Testis (tissue), 3 donors: ENCODE measurements around the gene CNN1. TPM values are rescaled to one million over a fixed set of nuclear protein-coding genes. Genes with fewer than 3 reads are reported as not detected.
A peak's percentile ranks its signal among the peaks of the same experiment; 100 is the strongest.

Source experiments
- DNase-seq: peaks from one replicate; pipeline ENCODE4 v3.0.0-alpha.2; 2019
- H3K27ac ChIP-seq, 2 donors: fragments of 200-600 bp; sonication (generic); one replicate each; pipeline ENCODE4 v1.5.1; 2019
- H3K27me3 ChIP-seq: fragments of 200-600 bp; sonication (generic); one replicate; pipeline ENCODE4 v1.5.1; 2019
- H3K36me3 ChIP-seq: fragments of 200-600 bp; sonication (generic); one replicate; pipeline ENCODE4 v1.5.1; 2017; ENCODE audit warnings: low read depth; ENCODE audit errors: missing control alignments
- H3K4me1 ChIP-seq: fragments of 200-600 bp; sonication (generic); one replicate; pipeline ENCODE4 v1.5.1; 2019
- H3K4me3 ChIP-seq, 2 donors: fragments of 200-600 bp; sonication (generic); one replicate each; pipeline ENCODE4 v1.5.1; 2017 to 2019
- H3K9me3 ChIP-seq: fragments of 200-600 bp; sonication (generic); one replicate; pipeline ENCODE4 v1.5.1; 2017
- POLR2A ChIP-seq: fragments of 450-650 bp; IDR thresholded peaks from one replicate; pipeline ENCODE4 v1.6.1; 2017; ENCODE audit warnings: antibody characterized with exemption, mild to moderate bottlenecking, moderate library complexity
- WGBS, 2 donors: methylation state at CpG; one replicate each; pipeline ENCODE4 v1.1.5; 2018; 5-methylcytosine and 5-hydroxymethylcytosine counted together
- intact Hi-C: fragments of 100-400 bp; cut with DNase I; formaldehyde crosslinking; loops from one replicate; pipeline ENCODE4 v1.15.1; 2023; ENCODE audit warnings: low total_unique reads
- polyA plus RNA-seq: library from polyadenylated mRNA; stranded (reverse); fragments of 350-450 nt; fragmentation: Illumina TruSeq; extraction: RNeasy Lipid Tissue Mini Kit (QIAGEN cat#74804); gene quantifications from one replicate; pipeline ENCODE4 v1.2.3, GENCODE V29; 2014; ENCODE audit warnings: low read depth, low replicate concordance; ENCODE audit not compliant: insufficient read depth
- total RNA-seq, 2 donors: library from RNA; depleted of rRNA; stranded (reverse); fragments of >200 nt; gene quantifications; one replicate each; pipeline ENCODE4 v1.2.3, GENCODE V29; 2016
- TF ChIP-seq, protein P1 (sequence below), 3 experiments: fragments of 450-650 bp in 2 of 3; fragments of 200-600 bp in 1 of 3; sonication (generic) in 1 of 3; IDR thresholded peaks; one replicate each; pipeline ENCODE4 v1.5.1; 2016 to 2019; ENCODE audit warnings: antibody characterized with exemption in 3 of 3, mild to moderate bottlenecking in 2 of 3, moderate library complexity in 1 of 3

CNN1 gene
- total and polyA plus RNA-seq, 3 donors from 2014 or later, result 130 to 218 (median 151) TPM

DNA sequence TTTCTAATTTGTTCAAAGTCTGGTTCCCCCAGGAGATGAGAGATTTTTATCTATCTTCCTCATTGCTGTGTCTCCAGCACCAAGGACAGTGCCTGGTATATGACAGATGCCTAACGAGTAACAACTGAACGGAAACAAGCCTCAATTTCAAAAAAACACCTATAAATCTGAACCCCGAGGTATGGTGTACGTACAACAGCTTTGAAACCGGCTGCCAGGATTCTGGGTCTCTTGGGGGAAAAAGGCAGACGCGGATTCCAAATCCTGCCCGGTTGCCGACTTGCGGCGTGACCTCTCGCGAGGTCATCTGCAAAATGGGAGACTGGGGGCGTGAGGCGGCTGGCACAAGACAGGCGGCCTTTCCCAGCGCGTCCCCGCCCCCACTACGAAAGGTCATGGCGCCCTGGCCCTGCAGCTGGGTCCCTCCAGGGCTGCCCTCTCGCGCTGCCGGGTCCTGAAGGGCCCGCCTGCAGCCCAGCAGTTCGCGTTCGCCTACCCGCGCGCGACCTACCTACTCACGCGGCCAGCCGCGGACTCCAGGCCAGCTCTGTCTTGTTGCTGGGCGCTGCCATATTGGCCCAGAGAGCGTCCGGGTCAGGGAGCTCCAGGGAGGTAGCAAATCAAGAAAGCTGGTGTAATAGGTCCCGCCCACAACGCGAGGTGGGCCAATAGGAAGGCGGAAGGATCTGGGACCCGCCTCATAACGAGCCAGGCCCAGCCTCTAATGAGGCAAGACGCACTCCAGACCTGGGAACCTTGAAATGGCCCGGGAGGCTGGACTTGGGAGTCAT, 9.9 kb upstream of the CNN1 start, which contains the start of gene ECSIT:
Gene ECSIT (minus strand): TSS at position 584 of the 791 bp plus-strand sequence. CDS start 9,964 bp downstream, outside the sequence.
- Histone ChIP-seq H3K4me1 (peaks cover 11% of the 10 kb centered on the region), H3K9me3 (no peaks in the 10 kb centered on the region), H3K27me3 (no peaks in the 10 kb centered on the region), H3K4me3 (peak within 1 kb of the TSS; percentile 78 to 81), H3K27ac (peak within 1 kb of the TSS; percentile 84 to 93), H3K36me3 (no peaks in the 10 kb centered on the region)
- 0% methylated on average over 19 to 47 of the region's 47 CpGs for WGBS, 2 donors
- intact Hi-C loops, result no loop called here
- peak; percentile 99 for DNase-seq
- TF ChIP-seq POLR2A, result no peak
- TF ChIP-seq, protein P1, sequence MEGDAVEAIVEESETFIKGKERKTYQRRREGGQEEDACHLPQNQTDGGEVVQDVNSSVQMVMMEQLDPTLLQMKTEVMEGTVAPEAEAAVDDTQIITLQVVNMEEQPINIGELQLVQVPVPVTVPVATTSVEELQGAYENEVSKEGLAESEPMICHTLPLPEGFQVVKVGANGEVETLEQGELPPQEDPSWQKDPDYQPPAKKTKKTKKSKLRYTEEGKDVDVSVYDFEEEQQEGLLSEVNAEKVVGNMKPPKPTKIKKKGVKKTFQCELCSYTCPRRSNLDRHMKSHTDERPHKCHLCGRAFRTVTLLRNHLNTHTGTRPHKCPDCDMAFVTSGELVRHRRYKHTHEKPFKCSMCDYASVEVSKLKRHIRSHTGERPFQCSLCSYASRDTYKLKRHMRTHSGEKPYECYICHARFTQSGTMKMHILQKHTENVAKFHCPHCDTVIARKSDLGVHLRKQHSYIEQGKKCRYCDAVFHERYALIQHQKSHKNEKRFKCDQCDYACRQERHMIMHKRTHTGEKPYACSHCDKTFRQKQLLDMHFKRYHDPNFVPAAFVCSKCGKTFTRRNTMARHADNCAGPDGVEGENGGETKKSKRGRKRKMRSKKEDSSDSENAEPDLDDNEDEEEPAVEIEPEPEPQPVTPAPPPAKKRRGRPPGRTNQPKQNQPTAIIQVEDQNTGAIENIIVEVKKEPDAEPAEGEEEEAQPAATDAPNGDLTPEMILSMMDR (IDR thresholded peaks at IDR 0.05), result no peak

DNA sequence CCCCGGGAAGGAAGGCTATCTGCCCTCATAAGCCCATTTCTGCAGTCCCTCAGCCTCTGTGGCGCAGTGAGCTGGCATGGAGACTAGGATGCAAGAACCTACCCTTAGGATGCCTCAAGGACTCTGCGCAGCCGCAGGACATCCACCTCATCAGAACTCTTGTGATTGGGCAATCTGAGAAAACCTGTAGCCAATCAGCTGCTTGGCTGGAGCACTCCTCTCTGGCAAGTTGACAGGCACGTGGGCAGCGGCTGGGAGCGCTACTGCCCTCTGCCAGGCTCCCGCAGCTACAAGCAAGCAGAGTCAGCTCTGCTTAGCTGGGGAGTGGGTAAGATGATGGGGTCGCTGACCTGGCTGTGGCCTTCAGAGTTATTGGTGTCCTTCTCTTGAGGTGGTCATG, 8.2 kb upstream of the CNN1 start:
- Histone ChIP-seq H3K27me3 (no peaks in the 10 kb centered on the region), H3K9me3 (no peaks in the 10 kb centered on the region), H3K36me3 (no peaks in the 10 kb centered on the region), H3K4me3 (no peak overlapping the region), H3K27ac (peak overlapping the region in 1 of 2 donors; percentile 93), H3K4me1 (peaks cover 13% of the 10 kb centered on the region)
- intact Hi-C loops, result no loop called here
- TF ChIP-seq POLR2A, result no peak
- TF ChIP-seq, protein P1 (IDR thresholded peaks at IDR 0.05), result peak in 1 of 3 experiments; percentile 18
- 12 to 15% methylated on average over 8 to 9 of the region's 9 CpGs for WGBS, 2 donors
- peak; percentile 94 for DNase-seq

DNA sequence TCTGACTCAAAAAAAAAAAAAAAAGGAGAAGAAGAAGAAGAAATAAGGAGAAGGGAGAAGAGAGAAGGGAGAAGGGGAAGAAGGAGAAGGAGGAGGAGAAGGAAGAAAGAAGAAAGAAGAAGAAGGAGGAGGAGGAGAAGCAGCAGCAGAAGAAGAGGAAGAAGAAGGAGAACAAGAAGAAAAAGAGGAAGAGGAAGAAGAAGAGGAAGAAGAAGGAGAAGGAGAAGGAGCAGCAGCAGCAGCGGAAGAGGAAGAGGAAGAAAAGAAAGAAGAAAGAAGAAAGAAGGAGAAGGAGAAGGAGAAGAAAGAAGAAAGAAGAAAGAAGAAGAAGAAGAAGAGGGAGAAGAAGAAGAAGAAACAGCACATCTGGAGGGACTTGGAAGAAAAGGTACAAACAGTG, 4.1 kb upstream of the CNN1 start:
- TF ChIP-seq POLR2A, result no peak
- TF ChIP-seq, protein P1 (IDR thresholded peaks at IDR 0.05), result no peak

DNA sequence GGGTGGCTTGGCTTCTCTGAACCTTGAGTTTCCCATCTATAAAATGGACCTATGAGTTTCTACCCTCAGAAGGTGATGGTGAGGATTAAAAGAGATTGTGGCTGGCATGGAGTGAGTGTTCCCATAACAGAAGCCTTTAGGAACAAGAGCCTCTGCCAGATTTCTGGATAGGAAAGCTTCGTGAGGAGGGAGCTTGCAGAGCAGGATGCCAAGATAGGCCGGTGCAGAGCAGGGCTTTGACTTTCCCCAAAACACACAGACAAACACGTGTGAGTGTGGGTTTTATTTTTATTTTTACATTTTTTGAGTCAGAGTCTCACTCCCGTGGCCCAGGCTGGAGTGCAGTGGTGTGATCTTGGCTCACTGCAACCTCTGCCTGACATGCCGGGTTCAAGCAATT, 3.7 kb upstream of the CNN1 start:
- 32 to 50% methylated on average over 5 of the region's 5 CpGs for WGBS, 2 donors
- Histone ChIP-seq H3K4me3 (no peak overlapping the region), H3K36me3 (no peaks in the 10 kb centered on the region), H3K27ac (peak overlapping the region in 1 of 2 donors; percentile 75), H3K27me3 (no peaks in the 10 kb centered on the region), H3K9me3 (no peaks in the 10 kb centered on the region), H3K4me1 (peaks cover 15% of the 10 kb centered on the region)
- intact Hi-C loops, result no loop called here
- no peak for TF ChIP-seq POLR2A
- TF ChIP-seq, protein P1 (IDR thresholded peaks at IDR 0.05), result no peak
- no peak for DNase-seq

More for the DNA sequence above, 4.1 kb upstream of the CNN1 start:
- H3K4me1 ChIP-seq, result peaks cover 14% of the 10 kb centered on the region
- H3K27me3 ChIP-seq, result no peaks in the 10 kb centered on the region
- H3K9me3 ChIP-seq, result no peaks in the 10 kb centered on the region
- no peaks in the 10 kb centered on the region for H3K36me3 ChIP-seq
- H3K4me3 ChIP-seq, result no peak overlapping the region
- no peak overlapping the region for H3K27ac ChIP-seq
- DNase-seq, result no peak
- intact Hi-C loops, result no loop called here
- WGBS, 2 donors, result 89 to 97% methylated on average over 1 of the region's 1 CpG
